ENCODE results near the gene PPP2R3B.

Gene PPP2R3B

GRCh38 chrX:332916-333610 is 53.6 kb downstream of the PPP2R3B start:
- H3K4me3 ChIP-seq (ENCODE audit: severe bottlenecking): no peak overlapping the region
- TF ChIP-seq CTCF (IDR thresholded peaks at IDR 0.05; ENCODE audit: poor library complexity, severe bottlenecking): no peak
- no peaks in the 10 kb centered on the region for H3K9me3 ChIP-seq (ENCODE audit: severe bottlenecking)
- H3K27me3 ChIP-seq (ENCODE audit: insufficient read depth, poor library complexity, severe bottlenecking): peaks cover 18% of the 10 kb centered on the region
- peak; percentile 72 for DNase-seq (ENCODE audit: low spot score)
- no peak for ATAC-seq (ENCODE audit: low read depth)
- no peaks in the 10 kb centered on the region for H3K4me1 ChIP-seq (ENCODE audit: insufficient read depth, poor library complexity, severe bottlenecking)
- no peak overlapping the region for H3K27ac ChIP-seq (ENCODE audit: poor library complexity, severe bottlenecking)
- peaks cover 11% of the 10 kb centered on the region; the same call in 1 of the 2 replicates for H3K36me3 ChIP-seq (ENCODE audit: low read depth)

- Histone ChIP-seq H3K27me3 (ENCODE audit: insufficient read depth, poor library complexity, severe bottlenecking) (peaks cover 18% of the 10 kb centered on the region), H3K4me1 (ENCODE audit: insufficient read depth, poor library complexity, severe bottlenecking) (no peaks in the 10 kb centered on the region), H3K27ac (ENCODE audit: poor library complexity, severe bottlenecking) (no peak overlapping the region), H3K9me3 (ENCODE audit: severe bottlenecking) (no peaks in the 10 kb centered on the region), H3K36me3 (ENCODE audit: low read depth) (peaks cover 11% of the 10 kb centered on the region; the same call in 1 of the 2 replicates), H3K4me3 (ENCODE audit: severe bottlenecking) (no peak overlapping the region)
- no peak for TF ChIP-seq CTCF (IDR thresholded peaks at IDR 0.05; ENCODE audit: poor library complexity, severe bottlenecking)
- ATAC-seq (ENCODE audit: low read depth): no peak
- peak; percentile 65 for DNase-seq (ENCODE audit: low spot score)
Observed at GRCh38 chrX:332496-332860, 54.2 kb downstream of the PPP2R3B start.

- DNase-seq (ENCODE audit: low spot score): peak; percentile 69
- H3K27ac ChIP-seq (ENCODE audit: poor library complexity, severe bottlenecking): no peak overlapping the region
- H3K4me1 ChIP-seq (ENCODE audit: insufficient read depth, poor library complexity, severe bottlenecking): no peaks in the 10 kb centered on the region
- H3K4me3 ChIP-seq (ENCODE audit: severe bottlenecking): no peak overlapping the region
- H3K27me3 ChIP-seq (ENCODE audit: insufficient read depth, poor library complexity, severe bottlenecking): peaks cover 18% of the 10 kb centered on the region
- peaks cover 11% of the 10 kb centered on the region; the same call in 1 of the 2 replicates for H3K36me3 ChIP-seq (ENCODE audit: low read depth)
- no peaks in the 10 kb centered on the region for H3K9me3 ChIP-seq (ENCODE audit: severe bottlenecking)
- ATAC-seq (ENCODE audit: low read depth): no peak; the same call in 2 of the 3 replicates
- TF ChIP-seq CTCF (IDR thresholded peaks at IDR 0.05; ENCODE audit: poor library complexity, severe bottlenecking): no peak
Observed at GRCh38 chrX:331825-332495, 54.7 kb downstream of the PPP2R3B start.

- no peak for TF ChIP-seq CTCF (IDR thresholded peaks at IDR 0.05; ENCODE audit: poor library complexity, severe bottlenecking)
- DNase-seq (ENCODE audit: low spot score): peak; percentile 74
- Histone ChIP-seq H3K4me3 (ENCODE audit: severe bottlenecking) (no peak overlapping the region), H3K4me1 (ENCODE audit: insufficient read depth, poor library complexity, severe bottlenecking) (no peaks in the 10 kb centered on the region), H3K9me3 (ENCODE audit: severe bottlenecking) (no peaks in the 10 kb centered on the region), H3K27ac (ENCODE audit: poor library complexity, severe bottlenecking) (no peak overlapping the region), H3K36me3 (ENCODE audit: low read depth) (peaks cover 10% of the 10 kb centered on the region; the same call in 1 of the 2 replicates), H3K27me3 (ENCODE audit: insufficient read depth, poor library complexity, severe bottlenecking) (peaks cover 18% of the 10 kb centered on the region)
- ATAC-seq (ENCODE audit: low read depth): peak; percentile 68
Observed at GRCh38 chrX:331151-331824, 55.4 kb downstream of the PPP2R3B start.
